GM18867 (cell line): Measurements from ENCODE around the gene BID.

ENCODE experiments used
- ATAC-seq: cut with Tn5 transposase; IDR thresholded peaks from one replicate; pipeline ENCODE4 v1.9.1; 2021; ENCODE audit warnings: mild to moderate bottlenecking, moderate library complexity; ENCODE audit not compliant: unreplicated experiment

BID gene

GRCh38 chr22:17739196-17739975, 34.9 kb downstream of the BID start:
- no peak for ATAC-seq

- ATAC-seq, result no peak
Measured at GRCh38 chr22:17738386-17739128, 35.7 kb downstream of the BID start.

- no peak for ATAC-seq
Measured at GRCh38 chr22:17734187-17734586, 40.1 kb downstream of the BID start.

- no peak for ATAC-seq
Measured at GRCh38 chr22:17733466-17733865, 40.8 kb downstream of the BID start.

GRCh38 chr22:17732251-17732854, 41.9 kb downstream of the BID start:
- no peak for ATAC-seq

GRCh38 chr22:17729561-17729960, 44.7 kb downstream of the BID start:
- ATAC-seq, result no peak

- no peak for ATAC-seq
Measured at GRCh38 chr22:17728786-17729185, 45.5 kb downstream of the BID start.

- ATAC-seq, result no peak
Measured at GRCh38 chr22:17726928-17727897, 47.1 kb downstream of the BID start.

- ATAC-seq, result no peak
Measured at GRCh38 chr22:17726006-17726927, 48.0 kb downstream of the BID start.

GRCh38 chr22:17725500-17725796, 48.8 kb downstream of the BID start:
- ATAC-seq, result no peak

- no peak for ATAC-seq
Measured at GRCh38 chr22:17724678-17725499, 49.4 kb downstream of the BID start.

- no peak for ATAC-seq
Measured at GRCh38 chr22:17724241-17724640, 50.0 kb downstream of the BID start.

GRCh38 chr22:17719911-17720310, 54.4 kb downstream of the BID start:
- ATAC-seq, result no peak

GRCh38 chr22:17717708-17718107, 56.6 kb downstream of the BID start:
- ATAC-seq, result no peak

- ATAC-seq, result no peak
Measured at GRCh38 chr22:17716529-17716928, 57.7 kb downstream of the BID start.

GRCh38 chr22:17712441-17712840, 61.8 kb downstream of the BID start:
- ATAC-seq, result no peak

- ATAC-seq, result no peak
Measured at GRCh38 chr22:17710023-17710422, 64.2 kb downstream of the BID start.

- ATAC-seq, result no peak
Measured at GRCh38 chr22:17707526-17707925, 66.7 kb downstream of the BID start.

GRCh38 chr22:17706947-17707346, 67.3 kb downstream of the BID start:
- no peak for ATAC-seq
